Smooth muscle cell of the pulmonary artery (primary cell): Measurements from ENCODE around the gene TIMP3. TPM values are rescaled to one million over a fixed set of nuclear protein-coding genes. Genes with fewer than 3 reads are reported as not detected.

ENCODE experiments used
- total RNA-seq: library from RNA; depleted of rRNA; stranded (reverse); fragments of >200 nt; gene quantifications from 2 replicates; pipeline ENCODE4 v1.2.3, GENCODE V29; 2014

Gene TIMP3
- 195 and 249 TPM in 2 replicates for total RNA-seq

GRCh38 chr22:32801537-32802236 lies at the start of gene TIMP3:
TSS of gene TIMP3 (plus strand) at chr22:32801705. CDS start at chr22:32802002, 297 bp downstream.

